ENCODE measurements around the gene TEKT5. TPM values are rescaled to one million over a fixed set of nuclear protein-coding genes. Genes with fewer than 3 reads are reported as not detected.
"Not testable (repeated sequence)": the region's sequence is repeated elsewhere in the genome, so short reads cannot be mapped to it uniquely, and the experiment has no call there.

The TEKT5 gene
- total and polyA plus RNA-seq, 12 donors, result 0.59 to 0.69 TPM; not detected in 10

DNA sequence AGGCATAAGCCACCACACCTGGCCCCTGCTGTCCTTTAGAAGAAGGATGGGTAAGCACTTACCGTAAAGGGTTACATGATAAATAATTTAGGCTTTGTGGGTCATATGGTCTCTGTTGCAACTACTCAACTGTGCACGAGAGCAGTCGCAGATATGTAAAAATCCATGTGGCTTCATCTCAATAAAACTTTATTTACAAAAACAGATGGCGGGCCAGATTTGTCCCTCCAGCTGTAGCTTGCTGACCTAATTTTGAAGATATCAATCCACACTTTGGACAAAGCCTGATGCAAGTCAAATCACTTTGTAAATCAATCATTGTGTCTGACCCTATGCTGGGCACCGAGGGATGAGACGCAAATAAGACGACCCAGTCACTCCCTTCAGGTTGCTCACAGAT lies 12.1 kb downstream of the TEKT5 start:
- TF ChIP-seq, protein P1, sequence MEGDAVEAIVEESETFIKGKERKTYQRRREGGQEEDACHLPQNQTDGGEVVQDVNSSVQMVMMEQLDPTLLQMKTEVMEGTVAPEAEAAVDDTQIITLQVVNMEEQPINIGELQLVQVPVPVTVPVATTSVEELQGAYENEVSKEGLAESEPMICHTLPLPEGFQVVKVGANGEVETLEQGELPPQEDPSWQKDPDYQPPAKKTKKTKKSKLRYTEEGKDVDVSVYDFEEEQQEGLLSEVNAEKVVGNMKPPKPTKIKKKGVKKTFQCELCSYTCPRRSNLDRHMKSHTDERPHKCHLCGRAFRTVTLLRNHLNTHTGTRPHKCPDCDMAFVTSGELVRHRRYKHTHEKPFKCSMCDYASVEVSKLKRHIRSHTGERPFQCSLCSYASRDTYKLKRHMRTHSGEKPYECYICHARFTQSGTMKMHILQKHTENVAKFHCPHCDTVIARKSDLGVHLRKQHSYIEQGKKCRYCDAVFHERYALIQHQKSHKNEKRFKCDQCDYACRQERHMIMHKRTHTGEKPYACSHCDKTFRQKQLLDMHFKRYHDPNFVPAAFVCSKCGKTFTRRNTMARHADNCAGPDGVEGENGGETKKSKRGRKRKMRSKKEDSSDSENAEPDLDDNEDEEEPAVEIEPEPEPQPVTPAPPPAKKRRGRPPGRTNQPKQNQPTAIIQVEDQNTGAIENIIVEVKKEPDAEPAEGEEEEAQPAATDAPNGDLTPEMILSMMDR (IDR thresholded peaks at IDR 0.05), result no peak
- no peak overlapping the region for H3K4me3 ChIP-seq
- no peaks in the 10 kb centered on the region for H3K36me3 ChIP-seq
- H3K4me1 ChIP-seq, result peaks cover 0 to 11% (median 0%) of the 10 kb centered on the region in 9 donors
- ATAC-seq (no peak), DNase-seq (no peak)
- intact Hi-C loops (cut with DNase I), result no loop called here
- no peaks in the 10 kb centered on the region for H3K9me3 ChIP-seq
- H3K27ac ChIP-seq, result no peak overlapping the region
- peaks cover 0 to 9% (median 0%) of the 10 kb centered on the region in 7 donors for H3K27me3 ChIP-seq
- 93 to 94% methylated on average over 7 of the region's 7 CpGs for WGBS, 2 donors

DNA sequence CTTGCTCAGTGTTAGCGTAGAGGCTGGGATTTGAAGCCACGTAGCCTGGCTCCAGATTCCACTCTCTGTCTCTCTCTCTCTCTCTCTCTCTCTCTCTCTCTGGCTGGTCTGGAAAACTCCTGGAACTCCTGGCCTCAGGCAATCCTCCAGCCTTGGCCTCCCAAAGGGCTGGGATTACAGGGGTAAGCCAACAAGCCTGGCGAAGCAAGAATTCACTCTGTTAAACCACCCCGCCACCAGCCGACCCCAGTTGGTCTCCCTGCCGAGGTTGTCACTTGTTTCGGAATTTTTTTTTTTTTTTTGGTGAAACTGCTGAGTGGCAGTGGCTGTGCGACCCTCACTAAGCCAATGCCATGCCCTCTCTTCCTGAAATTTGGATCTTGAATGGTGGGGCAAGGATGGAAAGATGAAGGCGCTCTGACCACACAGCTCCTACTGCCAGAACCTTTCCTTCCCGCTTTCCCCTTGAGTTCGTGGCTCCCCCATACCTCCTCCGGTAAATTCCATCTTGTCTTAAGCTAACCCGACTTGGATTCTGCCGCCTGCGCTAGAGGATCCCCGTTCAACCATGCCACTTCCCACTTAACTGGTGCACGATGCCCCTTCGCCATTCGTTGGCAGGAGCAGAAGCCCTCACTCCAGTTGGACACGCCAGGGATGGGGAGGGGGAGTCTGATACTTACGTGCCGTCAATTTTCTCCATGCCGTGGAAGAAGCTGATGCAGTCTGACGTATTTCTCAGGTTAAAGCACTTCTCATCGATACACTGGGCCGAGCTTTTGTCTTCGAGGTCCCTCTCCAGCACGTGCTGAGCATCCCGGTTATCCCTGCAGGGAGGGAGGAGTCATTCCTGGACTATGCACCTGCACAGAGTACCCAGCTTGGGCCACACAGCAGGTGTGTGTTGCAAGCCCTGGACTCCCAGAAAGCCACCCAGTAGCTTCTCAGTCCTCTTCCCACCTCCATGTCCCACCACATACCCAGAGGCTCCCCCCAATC lies 13.1 kb downstream of the TEKT5 start:
- Histone ChIP-seq H3K9me3 (no peaks in the 10 kb centered on the region), H3K4me3 (no peak overlapping the region), H3K27me3 (peaks cover 0 to 12% (median 0%) of the 10 kb centered on the region in 7 donors), H3K36me3 (no peaks in the 10 kb centered on the region), H3K4me1 (peaks cover 0 to 11% (median 0%) of the 10 kb centered on the region in 9 donors), H3K27ac (no peak overlapping the region)
- ATAC-seq, result no peak
- TF ChIP-seq, protein P1 (IDR thresholded peaks at IDR 0.05), result no peak
- no peak for DNase-seq
- 85 to 86% methylated on average over 29 of the region's 29 CpGs for WGBS, 2 donors
- intact Hi-C loops (cut with DNase I), result no loop called here

DNA sequence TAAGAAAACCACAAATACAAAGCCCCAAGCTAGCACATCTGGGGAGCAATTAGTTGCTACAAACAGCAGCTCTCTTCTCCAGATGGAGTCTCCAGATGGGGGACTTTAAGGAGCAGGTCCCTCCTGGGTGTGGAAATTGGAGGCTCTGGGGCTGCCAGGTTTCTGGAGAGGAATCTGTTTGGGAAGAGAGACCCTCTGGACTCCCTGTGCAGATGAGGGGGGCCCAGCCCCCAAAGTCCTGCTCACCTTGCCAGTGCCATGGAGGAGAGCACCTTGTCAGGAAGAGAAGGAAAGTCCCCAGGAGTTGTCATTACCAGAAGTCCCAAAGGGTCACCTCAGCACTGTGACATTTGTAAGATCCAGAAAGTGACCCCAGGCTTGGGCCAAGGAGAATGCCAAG lies 14.8 kb downstream of the TEKT5 start:
- Histone ChIP-seq H3K36me3 (no peaks in the 10 kb centered on the region), H3K4me3 (no peak overlapping the region), H3K27me3 (peaks cover 0 to 12% (median 0%) of the 10 kb centered on the region in 7 donors), H3K9me3 (no peaks in the 10 kb centered on the region), H3K4me1 (peaks cover 0 to 11% (median 0%) of the 10 kb centered on the region in 9 donors), H3K27ac (no peak overlapping the region)
- no peak for DNase-seq
- ATAC-seq, result no peak
- intact Hi-C loops (cut with DNase I), result no loop called here
- TF ChIP-seq, protein P1 (IDR thresholded peaks at IDR 0.05), result no peak

DNA sequence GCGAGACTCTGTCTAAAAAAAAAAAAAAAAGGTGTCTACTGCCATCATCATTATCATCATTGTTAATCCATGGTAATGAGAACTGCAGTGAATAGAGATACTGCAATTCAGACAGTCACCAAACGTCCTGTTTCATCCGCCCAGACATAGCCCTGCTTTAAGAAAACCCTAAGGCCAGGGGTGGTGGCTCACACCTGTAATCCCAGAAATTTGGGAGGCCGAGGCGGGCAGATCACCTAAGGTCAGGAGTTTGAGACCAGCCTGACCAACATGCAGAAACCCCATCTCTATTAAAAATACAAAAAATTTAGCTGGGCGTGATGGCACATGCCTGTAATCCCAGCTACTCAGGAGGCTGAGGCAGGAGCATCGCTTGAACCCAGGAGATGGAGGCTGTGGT lies 15.3 kb downstream of the TEKT5 start:
- DNase-seq; intact Hi-C loops (cut with DNase I): not testable (repeated sequence)

DNA sequence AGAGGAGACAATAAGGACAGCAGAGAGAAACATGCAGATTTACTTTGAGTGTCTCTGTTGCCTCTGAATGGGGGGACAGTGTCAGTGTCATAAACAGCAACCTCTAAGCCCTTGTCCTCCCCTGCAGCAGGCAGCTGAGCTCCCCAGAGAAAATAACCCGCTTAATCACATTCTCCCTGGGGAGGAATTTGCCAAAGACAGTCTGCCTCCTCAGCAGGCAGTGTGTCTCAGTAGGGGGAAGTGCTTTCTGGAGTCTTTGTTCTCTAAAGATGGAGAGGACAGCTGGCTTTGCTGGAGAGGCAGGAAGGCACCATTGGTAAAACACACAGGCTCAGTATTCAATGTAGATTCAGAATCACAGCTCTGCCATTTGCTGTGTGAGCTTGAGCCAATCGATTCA lies 16.1 kb downstream of the TEKT5 start:
- H3K9me3 ChIP-seq, result no peaks in the 10 kb centered on the region
- intact Hi-C loops (cut with DNase I), result no loop called here
- peaks cover 0 to 4% (median 0%) of the 10 kb centered on the region in 9 donors for H3K4me1 ChIP-seq
- TF ChIP-seq, protein P1 (IDR thresholded peaks at IDR 0.05), result no peak
- peaks cover 0 to 12% (median 0%) of the 10 kb centered on the region in 7 donors for H3K27me3 ChIP-seq
- ATAC-seq, result no peak
- H3K27ac ChIP-seq, result no peak overlapping the region
- no peak for DNase-seq
- no peak overlapping the region for H3K4me3 ChIP-seq
- 45 to 66% methylated on average over 2 of the region's 2 CpGs for WGBS, 2 donors
- H3K36me3 ChIP-seq, result no peaks in the 10 kb centered on the region

More for the DNA sequence above, 15.3 kb downstream of the TEKT5 start:
- ATAC-seq, H3K36me3 ChIP-seq, H3K9me3 ChIP-seq, H3K4me3 ChIP-seq, H3K27ac ChIP-seq: not testable (repeated sequence)
- Histone ChIP-seq H3K27me3 (peaks cover 0 to 12% (median 0%) of the 10 kb centered on the region in 7 donors), H3K4me1 (peaks cover 0 to 10% (median 0%) of the 10 kb centered on the region in 9 donors)
- 90% methylated on average over 7 of the region's 7 CpGs for WGBS, 2 donors

Data from heart right ventricle (tissue), 16 donors.